ENCODE data around the gene CCL27.

CCL27 gene

GRCh38 chr9:34684816-34685215 is 22.4 kb upstream of the CCL27 start:
- no peak for DNase-seq (ENCODE audit: low read depth)

- no peak for DNase-seq (ENCODE audit: low read depth)
Measured at GRCh38 chr9:34684145-34684544, 21.7 kb upstream of the CCL27 start.

- no peak for DNase-seq (ENCODE audit: low read depth)
Measured at GRCh38 chr9:34675869-34676268, 13.4 kb upstream of the CCL27 start.

GRCh38 chr9:34675048-34675714 is 12.7 kb upstream of the CCL27 start:
- DNase-seq (ENCODE audit: low read depth): no peak

- no peak for DNase-seq (ENCODE audit: low read depth)
Measured at GRCh38 chr9:34674440-34674839, 12.0 kb upstream of the CCL27 start.

- no peak for DNase-seq (ENCODE audit: low read depth)
Measured at GRCh38 chr9:34671307-34671706, 8.8 kb upstream of the CCL27 start.

GRCh38 chr9:34669809-34670562 is 7.5 kb upstream of the CCL27 start:
- no peak for DNase-seq (ENCODE audit: low read depth)

- DNase-seq (ENCODE audit: low read depth): peak; percentile 84
Measured at GRCh38 chr9:34665381-34666250, 3.2 kb upstream of the CCL27 start.

- no peak for DNase-seq (ENCODE audit: low read depth)
Measured at GRCh38 chr9:34665067-34665380, 2.6 kb upstream of the CCL27 start.

GRCh38 chr9:34664281-34665066 is 2.0 kb upstream of the CCL27 start:
- no peak for DNase-seq (ENCODE audit: low read depth)

GRCh38 chr9:34663303-34663605 is 797 bp upstream of the CCL27 start:
- no peak for DNase-seq (ENCODE audit: low read depth)

GRCh38 chr9:34659592-34660253 is 2.7 kb downstream of the CCL27 start:
- DNase-seq (ENCODE audit: low read depth): no peak

GRCh38 chr9:34658461-34658860 is 4.0 kb downstream of the CCL27 start:
- DNase-seq (ENCODE audit: low read depth): no peak

- DNase-seq (ENCODE audit: low read depth): no peak
Measured at GRCh38 chr9:34656992-34657391, 5.5 kb downstream of the CCL27 start.

GRCh38 chr9:34655394-34655793 is 7.1 kb downstream of the CCL27 start:
- no peak for DNase-seq (ENCODE audit: low read depth)

- DNase-seq (ENCODE audit: low read depth): no peak
Measured at GRCh38 chr9:34654323-34655051, 8.0 kb downstream of the CCL27 start.

- no peak for DNase-seq (ENCODE audit: low read depth)
Measured at GRCh38 chr9:34653151-34654072, 9.0 kb downstream of the CCL27 start.

- DNase-seq (ENCODE audit: low read depth): no peak
Measured at GRCh38 chr9:34652602-34653000, 9.9 kb downstream of the CCL27 start.

- peak; percentile 61 for DNase-seq (ENCODE audit: low read depth)
Measured at GRCh38 chr9:34651876-34652601, 10.4 kb downstream of the CCL27 start, which contains the start of gene IL11RA. TSS of gene IL11RA (plus strand) at chr9:34652185. CDS start at chr9:34655218, 3,033 bp downstream.

Data from HS-5 (cell line).